Stimulated activated CD4-positive, alpha-beta T cell treated with anti-CD3 and anti-CD28 coated beads, Interleukin-1b, Interleukin-23, amount 100 ng/mL, for 1 hour (primary cell): Measurements from ENCODE around the gene TAF4.

Source experiments
- DNase-seq, 2 donors: peaks; one replicate each; pipeline ENCODE4 v3.0.0-alpha.2; 2020; ENCODE audit warnings: low read depth in 2 of 2

TAF4 gene

DNA sequence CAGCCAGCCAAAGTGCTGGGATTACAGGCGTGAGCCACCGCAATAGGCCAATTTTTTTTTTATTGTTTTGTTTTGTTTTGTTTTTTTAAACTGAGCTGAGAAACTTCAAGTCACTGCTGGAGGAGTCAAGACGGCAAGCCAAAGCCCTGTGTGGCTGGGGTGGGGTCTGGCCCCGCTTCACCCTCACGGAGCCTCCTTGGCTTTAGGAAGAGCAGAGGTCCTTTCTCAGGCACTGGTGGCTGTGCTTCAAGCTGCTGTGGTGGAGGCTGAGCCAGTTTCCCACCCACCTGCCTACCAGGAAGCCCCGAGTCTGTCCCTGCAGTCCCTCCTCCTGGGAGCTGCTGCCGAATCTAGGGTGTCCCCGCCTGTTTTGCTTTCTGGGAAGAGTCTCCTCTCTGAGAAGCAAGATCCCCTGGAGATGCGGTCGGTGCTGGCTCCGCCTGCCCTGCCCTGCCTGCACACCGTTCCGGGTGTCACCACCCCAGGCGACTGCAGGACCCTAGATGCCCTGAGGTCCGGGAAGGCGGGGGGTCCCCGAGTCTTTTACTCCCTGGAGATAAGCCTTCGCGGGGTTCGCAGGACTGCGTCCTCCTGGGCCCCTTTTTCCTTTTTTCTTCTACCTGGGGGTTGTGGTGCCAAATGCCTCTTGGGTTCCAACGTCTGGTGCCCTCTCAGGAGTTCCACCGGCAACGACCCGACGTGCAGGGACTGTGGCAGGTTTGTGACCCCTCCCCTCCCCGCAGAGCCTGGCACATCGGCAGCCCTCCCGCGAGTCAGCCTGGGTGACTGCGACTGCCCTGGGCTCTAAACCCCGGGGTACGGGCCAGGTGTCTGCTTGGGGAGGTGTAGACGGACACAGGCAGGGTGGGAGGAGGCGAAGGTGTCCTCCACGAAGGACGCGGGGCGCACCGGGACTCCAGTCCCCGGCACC lies 100.7 kb downstream of the TAF4 start:
- DNase-seq: no peak

GRCh38 chr20:61963885-61964674 lies 101.6 kb downstream of the TAF4 start:
- DNase-seq: no peak

GRCh38 chr20:61963149-61963548 lies 102.5 kb downstream of the TAF4 start:
- DNase-seq: no peak

DNA sequence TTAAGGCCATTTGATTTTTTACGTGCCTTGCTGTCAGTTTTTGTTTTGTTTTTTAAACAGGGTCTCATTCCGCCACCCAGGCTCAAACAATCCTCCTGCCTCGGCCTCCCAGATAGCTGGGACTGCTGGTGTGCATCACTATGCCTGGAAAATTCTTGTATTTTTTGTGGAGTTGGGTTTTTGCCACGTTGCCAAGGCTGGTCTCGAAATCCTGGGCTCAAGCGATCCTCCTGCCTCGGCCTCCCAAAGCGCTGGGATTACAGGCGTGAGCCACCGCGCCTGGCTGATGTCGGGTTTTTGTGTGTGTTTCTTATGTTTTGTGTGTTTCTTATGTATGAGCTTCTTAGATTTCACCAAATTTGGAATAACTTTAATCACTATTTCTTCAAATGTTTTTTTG lies 104.8 kb downstream of the TAF4 start:
- DNase-seq: no peak

DNA sequence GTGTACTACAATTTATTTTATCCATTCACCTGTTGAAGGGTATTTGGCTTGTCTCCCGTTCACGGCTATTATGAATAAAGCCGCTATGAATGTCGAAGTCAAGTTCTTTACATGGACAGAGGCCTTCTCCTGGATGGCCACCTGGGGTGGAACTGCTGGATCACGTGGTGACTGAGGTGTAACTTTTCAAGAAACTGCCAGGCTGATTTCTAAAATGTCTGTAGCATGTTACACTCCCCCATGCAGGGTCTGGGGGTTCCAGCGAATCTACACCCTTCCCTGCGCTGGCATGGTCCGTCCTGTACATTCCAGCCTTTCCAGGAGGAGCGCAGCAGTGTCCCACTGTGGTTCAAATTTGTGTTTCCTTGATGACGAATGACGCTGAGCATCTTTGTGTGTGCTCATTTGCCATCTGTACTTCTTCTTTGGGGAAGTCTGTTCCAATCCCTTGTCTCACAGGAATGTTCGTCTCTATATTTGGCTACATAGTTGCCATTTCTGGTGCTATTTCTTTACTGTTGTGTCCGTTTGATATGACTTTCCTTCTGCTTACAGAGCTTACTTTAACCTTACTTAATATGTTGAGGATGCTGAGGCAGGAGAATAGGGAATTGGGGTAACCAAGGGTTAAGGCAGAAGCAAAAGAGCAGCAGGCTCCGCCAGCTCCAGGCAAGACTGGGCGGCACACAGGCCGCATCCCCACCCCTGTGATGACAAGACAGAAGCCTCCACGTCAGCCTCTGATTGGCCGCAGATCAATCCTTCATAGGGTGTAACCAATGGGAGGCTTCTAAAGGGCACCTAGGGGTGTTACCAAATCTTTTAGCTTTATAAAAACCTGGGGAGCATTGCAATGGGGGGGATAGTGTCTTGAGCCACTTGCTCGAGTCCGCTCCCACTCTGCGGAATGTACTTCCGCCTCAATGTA lies 106.6 kb downstream of the TAF4 start:
- DNase-seq: no peak

DNA sequence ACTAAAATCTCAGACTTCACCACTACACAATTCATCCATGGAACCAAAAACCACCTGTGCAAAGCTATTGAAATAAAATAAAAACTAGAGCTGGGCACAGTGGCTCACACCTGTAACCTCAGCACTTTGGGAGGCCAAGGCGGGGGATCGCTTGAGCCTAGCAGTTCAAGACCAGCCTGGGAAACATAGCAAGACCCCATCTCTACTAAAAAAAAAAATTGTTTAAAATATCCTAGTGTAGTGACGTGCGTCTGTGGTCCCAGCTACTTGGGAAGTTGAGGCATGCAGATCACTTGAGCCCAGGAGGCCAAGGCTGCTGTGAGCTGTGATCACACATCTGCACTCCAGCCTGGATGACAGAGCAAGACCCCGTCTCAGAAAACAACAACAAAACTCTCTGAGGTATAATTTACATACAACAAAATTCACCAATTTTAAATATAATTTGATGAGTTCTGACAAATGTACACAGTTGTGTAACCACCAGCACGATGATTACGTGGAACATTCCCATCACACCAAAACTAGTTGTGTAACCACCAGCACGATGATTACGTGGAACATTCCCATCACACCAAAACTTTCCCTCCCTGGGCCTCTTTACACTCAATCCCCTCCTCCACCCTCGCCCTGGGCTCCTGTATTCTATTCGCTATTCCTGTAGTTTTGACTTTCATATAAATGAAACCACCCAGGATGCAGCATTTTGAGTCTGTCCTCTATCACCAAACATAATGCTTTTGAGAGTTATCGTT lies 107.5 kb downstream of the TAF4 start:
- no peak for DNase-seq

DNA sequence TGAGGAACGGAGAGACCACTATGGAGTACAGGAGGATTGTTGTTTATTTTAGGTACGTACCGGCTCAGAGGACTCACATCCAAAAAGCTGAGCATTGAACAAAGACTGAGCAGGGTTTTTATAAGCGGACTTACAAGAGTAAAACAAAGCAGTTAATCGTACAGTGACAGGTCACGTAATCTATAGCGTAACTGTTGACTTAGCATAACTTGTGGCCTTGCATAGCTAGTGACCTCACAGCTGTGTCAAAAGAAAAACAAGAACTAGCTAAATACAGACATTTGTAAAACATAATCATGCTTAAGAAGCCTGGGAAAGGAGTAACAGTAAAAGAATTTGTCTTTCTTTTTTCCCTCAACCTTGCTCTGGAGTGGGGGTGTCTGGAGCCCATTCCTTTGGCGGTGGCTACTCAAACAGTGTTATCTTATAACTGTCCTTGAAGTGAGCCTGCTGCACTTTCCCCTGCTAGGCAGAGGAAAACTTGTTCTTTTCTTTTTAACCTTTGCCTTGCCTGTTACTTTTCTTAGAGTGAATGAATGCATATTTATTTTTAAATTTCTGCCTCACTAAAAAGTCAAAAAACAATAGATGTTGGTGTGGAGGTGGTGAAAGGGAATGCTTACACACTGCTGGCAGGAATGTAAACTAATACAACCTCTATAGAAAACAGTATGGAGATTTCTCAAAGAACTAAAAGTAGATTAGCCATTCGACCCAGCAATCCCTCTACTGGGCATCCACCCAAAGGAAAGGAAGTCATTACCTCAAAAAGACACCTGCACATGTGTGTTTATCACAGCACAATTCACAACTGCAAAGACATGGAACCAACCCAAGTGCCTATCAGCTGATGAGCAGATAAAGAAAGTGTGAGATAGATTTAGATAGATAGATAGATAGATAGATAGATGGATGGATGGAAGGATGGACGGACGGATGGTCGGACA lies 109.0 kb downstream of the TAF4 start:
- no peak for DNase-seq

- DNase-seq: no peak
Measured at GRCh38 chr20:61955668-61956395, 109.8 kb downstream of the TAF4 start.

DNA sequence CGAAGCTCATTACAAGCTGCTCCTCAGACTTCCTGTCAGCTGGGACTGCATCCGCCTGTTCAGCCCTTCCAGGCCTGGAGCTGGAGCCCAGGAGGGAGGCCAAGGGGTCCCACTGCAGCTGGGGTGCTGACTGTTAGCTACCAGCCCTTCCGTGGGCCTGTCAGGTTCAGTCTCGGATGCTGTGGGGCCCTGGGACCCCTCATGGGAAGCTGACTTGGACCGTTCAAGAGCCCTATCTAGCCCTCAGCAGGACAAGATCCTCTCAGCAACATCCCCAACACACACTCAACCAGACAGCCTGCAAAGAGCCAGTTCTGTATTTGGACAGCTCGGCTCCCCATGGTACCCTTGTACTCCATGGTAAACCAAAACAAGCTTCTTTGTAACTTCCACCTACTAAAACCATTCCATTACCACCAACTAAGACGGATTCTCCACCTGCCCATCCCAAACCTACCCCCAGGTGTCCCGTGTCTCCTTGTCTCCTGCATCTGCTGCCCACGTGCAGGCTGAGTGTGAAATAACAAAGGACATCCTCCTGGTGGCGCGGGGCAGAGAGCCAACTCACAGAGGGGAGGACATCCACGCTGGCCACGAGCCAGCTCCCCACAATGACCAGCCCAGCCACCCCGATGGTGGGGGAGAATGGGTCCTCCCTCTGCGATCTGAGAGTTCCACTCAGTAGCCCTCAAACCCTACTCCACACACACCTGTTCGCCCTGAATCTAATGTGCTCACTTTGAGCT lies 111.2 kb downstream of the TAF4 start:
- no peak for DNase-seq

DNA sequence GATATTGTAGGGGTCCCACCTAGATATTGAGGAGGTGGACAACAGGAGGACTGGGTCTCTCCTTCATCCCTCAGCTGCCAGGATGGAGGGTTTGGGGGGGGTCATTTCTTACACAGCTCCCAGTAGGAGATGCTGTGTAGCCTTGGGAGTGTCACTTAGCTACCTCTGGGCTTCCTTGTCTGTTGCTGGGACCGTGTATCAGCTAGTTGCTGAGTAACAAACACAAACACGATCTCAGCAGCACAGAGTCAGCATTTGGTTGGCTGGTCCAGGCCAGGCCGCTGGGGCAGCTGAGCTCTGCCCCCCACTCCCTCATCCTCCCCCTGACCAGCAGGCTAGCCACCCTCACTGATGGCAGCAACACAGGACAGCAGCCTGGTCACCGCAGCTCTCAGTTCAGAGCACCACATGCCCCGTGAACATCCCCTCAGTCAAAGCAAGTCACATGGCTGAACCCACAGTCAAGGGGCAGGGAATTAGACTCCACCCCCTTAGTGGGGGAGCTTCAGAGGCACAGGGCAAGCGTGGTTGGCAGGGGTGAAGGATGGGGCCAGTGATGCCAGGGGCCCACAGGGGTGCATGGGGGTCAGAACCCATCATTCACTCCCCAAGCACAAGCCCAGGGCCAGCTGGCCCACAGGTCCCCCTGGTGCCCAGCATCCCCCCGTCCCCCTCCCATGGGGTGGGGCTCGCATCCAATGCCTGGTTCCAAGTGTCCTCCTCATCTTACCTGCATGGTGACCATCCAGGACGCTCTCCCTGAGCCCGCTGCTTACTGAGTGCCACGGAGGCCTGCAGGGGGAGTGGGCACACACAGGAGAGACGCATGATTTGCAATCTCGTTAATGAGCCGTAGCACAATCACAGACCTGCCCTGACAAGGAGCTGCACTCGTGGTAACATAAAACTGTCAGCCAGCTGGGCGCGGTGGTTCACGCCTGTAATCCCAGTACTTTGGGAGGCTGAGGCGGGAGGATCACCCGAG lies 112.4 kb downstream of the TAF4 start:
- DNase-seq: no peak

DNA sequence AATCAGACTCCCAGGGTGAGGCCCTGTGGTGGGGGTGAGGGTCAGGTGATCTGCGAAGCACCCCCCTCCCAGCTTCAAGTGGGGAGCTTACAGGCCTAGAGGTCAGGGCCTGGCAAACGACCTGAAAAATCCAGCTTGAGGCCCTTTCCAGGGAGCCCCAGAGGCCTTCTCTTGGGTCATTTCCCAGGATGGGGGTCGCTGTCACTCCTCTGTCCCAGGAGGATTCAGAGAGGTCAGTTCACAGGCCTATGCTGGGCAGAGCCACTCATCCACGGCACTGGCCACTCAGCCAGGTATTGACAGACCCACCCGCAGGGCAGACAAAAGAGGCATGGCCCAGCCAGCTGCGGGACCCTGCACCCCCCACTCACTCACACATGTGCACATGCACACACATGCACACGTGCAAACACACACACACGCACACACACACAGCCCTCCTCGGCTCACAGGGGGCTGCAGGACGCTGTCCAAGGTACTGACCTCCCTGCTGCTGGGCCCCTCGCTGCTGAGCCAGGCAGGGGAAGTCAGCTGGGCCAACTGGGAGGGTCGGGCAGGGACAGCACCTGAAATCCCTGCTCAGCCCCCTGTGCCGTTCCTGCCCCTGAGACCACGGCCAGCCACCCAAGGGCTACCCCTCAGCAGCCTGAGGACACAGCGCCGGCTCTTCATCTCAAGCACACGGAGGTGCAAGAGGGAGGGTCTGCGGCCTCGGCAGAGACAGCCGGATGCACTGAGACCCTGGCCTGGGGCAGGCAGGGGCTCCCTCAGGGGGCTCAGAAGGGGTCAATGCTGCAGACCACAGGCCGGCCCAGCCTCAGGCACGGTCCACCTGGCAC lies 113.8 kb downstream of the TAF4 start:
- no peak for DNase-seq

- no peak for DNase-seq
Measured at GRCh38 chr20:61950641-61951071, 115.0 kb downstream of the TAF4 start.

GRCh38 chr20:61949714-61950640 lies 115.7 kb downstream of the TAF4 start:
- no peak for DNase-seq

DNA sequence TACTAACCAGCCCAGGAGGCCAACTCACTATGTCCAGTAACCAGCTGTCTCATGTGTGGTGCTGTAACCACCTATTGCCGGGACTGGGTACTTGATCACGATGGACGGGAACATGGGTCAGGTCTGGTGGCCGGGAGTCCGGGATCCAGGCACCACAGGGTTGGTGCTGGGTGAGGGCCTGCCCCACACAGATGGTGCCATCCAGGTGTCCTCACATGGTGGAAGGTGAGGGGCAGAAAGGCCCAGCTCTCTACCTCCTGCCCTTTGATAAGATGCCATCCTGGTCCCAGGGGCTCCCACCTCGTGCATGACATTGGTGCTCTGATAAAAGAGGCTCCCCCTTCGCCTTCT lies 116.3 kb downstream of the TAF4 start:
- no peak for DNase-seq
